Caco-2 (cell line): Measurements from ENCODE around the gene OOSP4A. TPM values are rescaled to one million over a fixed set of nuclear protein-coding genes. Genes with fewer than 3 reads are reported as not detected.
A peak's percentile ranks its signal among the peaks of the same experiment; 100 is the strongest.

Experiments
- BruUV-seq: library from RNA; stranded (reverse); fragments of 400-500 nt; replicated peaks from 2 replicates; lab custom pipeline; 2021; lab: Mats Ljungman, UMichigan
- CTCF ChIA-PET: fragments of 300-600 bp; sonication (Branson Sonifier 250); formaldehyde crosslinking; loops from one replicate; lab custom pipeline; 2022; ENCODE audit warnings: antibody characterized with exemption; lab: Charles Lee
- POLR2A ChIA-PET: fragments of 300-600 bp; sonication (Branson Sonifier 250); formaldehyde crosslinking; loops from one replicate; lab custom pipeline; 2022; ENCODE audit warnings: antibody characterized with exemption; lab: Charles Lee
- DNase-seq, 2 experiments: peaks; one replicate each; pipeline versions ENCODE4 v3.0.0 to v3.0.0-alpha.2; 2020 to 2022
- H3K27me3 ChIP-seq: replicated peaks from 2 replicates; pipeline ENCODE4 v1.6.0; 2011; ENCODE audit warnings: low read length; ENCODE audit not compliant: control insufficient read depth, insufficient read depth
- H3K36me3 ChIP-seq: 2 replicates; pipeline ENCODE4 v1.5.1; 2011; ENCODE audit warnings: low read length; ENCODE audit not compliant: control insufficient read depth, insufficient read depth
- H3K4me1 ChIP-seq: fragments of 250-450 bp; sonication (Bioruptor Pico); 2 replicates; pipeline ENCODE4 v1.5.1; 2020; ENCODE audit warnings: mild to moderate bottlenecking
- H3K4me3 ChIP-seq: 2 replicates; pipeline ENCODE4 v1.5.1; 2011; ENCODE audit warnings: low read depth, mild to moderate bottlenecking, control low read depth, low read length
- H3K9me3 ChIP-seq: fragments of 250-450 bp; sonication (Bioruptor Pico); 2 replicates; pipeline ENCODE4 v1.5.1; 2020; ENCODE audit warnings: mild to moderate bottlenecking, moderate library complexity
- H3K27ac Mint-ChIP-seq: one replicate; pipeline ENCODE4 v1.8.0; 2022; ENCODE audit warnings: mixed read lengths; ENCODE audit not compliant: unreplicated experiment
- H3K27me3 Mint-ChIP-seq: one replicate; pipeline ENCODE4 v1.8.0; 2022; ENCODE audit warnings: mixed read lengths; ENCODE audit not compliant: insufficient read depth, unreplicated experiment
- H3K36me3 Mint-ChIP-seq: one replicate; pipeline ENCODE4 v1.8.0; 2022; ENCODE audit warnings: mild to moderate bottlenecking, mixed read lengths; ENCODE audit not compliant: insufficient read depth, unreplicated experiment
- H3K4me1 Mint-ChIP-seq: one replicate; pipeline ENCODE4 v1.8.0; 2022; ENCODE audit warnings: low read depth, mixed read lengths; ENCODE audit not compliant: unreplicated experiment
- H3K4me3 Mint-ChIP-seq: one replicate; pipeline ENCODE4 v1.8.0; 2022; ENCODE audit warnings: mild to moderate bottlenecking, moderate library complexity, mixed read lengths; ENCODE audit not compliant: unreplicated experiment
- H3K9me3 Mint-ChIP-seq: one replicate; pipeline ENCODE4 v1.8.0; 2022; ENCODE audit warnings: mixed read lengths; ENCODE audit not compliant: unreplicated experiment
- intact Hi-C: fragments of 100-400 bp; cut with micrococcal nuclease; formaldehyde crosslinking; loops from one replicate; pipeline ENCODE4 v1.10.0; 2022; ENCODE audit not compliant: unreplicated experiment
- total RNA-seq: library from RNA; stranded (reverse); gene quantifications from 2 replicates; pipeline ENCODE4 v1.2.3, GENCODE V29; 2022
- TF ChIP-seq, protein P1 (sequence below), 2 experiments: fragments of 200-600 bp in 1 of 2; IDR thresholded peaks; 1 replicate in 1 of 2; 2 replicates in 1 of 2; pipeline versions ENCODE4 v1.5.1 to v1.8.0; 2011 to 2022; ENCODE audit warnings: antibody characterized with exemption in 1 of 2, control low read depth in 1 of 2, inconsistent platforms in 1 of 2, low read depth in 1 of 2, low read length in 1 of 2, mild to moderate bottlenecking in 1 of 2, moderate library complexity in 1 of 2; ENCODE audit not compliant: insufficient read depth in 1 of 2, severe bottlenecking in 1 of 2, unreplicated experiment in 1 of 2

The OOSP4A gene
- total RNA-seq, 1 experiment from 2014 or later = not detected

GRCh38 chr11:59923813-59924212 is 40.0 kb upstream of the OOSP4A start:
- no peak overlapping the region for H3K27ac Mint-ChIP-seq
- intact Hi-C loops = no loop called here
- H3K27me3 Mint-ChIP-seq = no peaks in the 10 kb centered on the region
- H3K9me3 Mint-ChIP-seq = peaks cover 34% of the 10 kb centered on the region
- no peak overlapping the region for H3K4me3 ChIP-seq
- TF ChIP-seq, protein P1, sequence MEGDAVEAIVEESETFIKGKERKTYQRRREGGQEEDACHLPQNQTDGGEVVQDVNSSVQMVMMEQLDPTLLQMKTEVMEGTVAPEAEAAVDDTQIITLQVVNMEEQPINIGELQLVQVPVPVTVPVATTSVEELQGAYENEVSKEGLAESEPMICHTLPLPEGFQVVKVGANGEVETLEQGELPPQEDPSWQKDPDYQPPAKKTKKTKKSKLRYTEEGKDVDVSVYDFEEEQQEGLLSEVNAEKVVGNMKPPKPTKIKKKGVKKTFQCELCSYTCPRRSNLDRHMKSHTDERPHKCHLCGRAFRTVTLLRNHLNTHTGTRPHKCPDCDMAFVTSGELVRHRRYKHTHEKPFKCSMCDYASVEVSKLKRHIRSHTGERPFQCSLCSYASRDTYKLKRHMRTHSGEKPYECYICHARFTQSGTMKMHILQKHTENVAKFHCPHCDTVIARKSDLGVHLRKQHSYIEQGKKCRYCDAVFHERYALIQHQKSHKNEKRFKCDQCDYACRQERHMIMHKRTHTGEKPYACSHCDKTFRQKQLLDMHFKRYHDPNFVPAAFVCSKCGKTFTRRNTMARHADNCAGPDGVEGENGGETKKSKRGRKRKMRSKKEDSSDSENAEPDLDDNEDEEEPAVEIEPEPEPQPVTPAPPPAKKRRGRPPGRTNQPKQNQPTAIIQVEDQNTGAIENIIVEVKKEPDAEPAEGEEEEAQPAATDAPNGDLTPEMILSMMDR (IDR thresholded peaks at IDR 0.05; ENCODE audit: insufficient read depth in 1 of 2, low read depth in 1 of 2, low read length in 1 of 2, severe bottlenecking in 1 of 2, unreplicated experiment in 1 of 2) = no peak
- no peaks in the 10 kb centered on the region for H3K4me1 ChIP-seq
- no peaks in the 10 kb centered on the region for H3K36me3 Mint-ChIP-seq
- H3K27me3 ChIP-seq = no peaks in the 10 kb centered on the region
- no peaks in the 10 kb centered on the region for H3K36me3 ChIP-seq
- POLR2A ChIA-PET = no interaction called here
- CTCF ChIA-PET = no interaction called here
- no peaks in the 10 kb centered on the region for H3K4me1 Mint-ChIP-seq
- BruUV-seq = no TSS peak
- peak in 1 of 2 experiments; percentile 34 for DNase-seq
- no peak overlapping the region for H3K4me3 Mint-ChIP-seq
- H3K9me3 ChIP-seq = peaks cover 13% of the 10 kb centered on the region

GRCh38 chr11:59931688-59932087 is 32.1 kb upstream of the OOSP4A start:
- CTCF ChIA-PET = no interaction called here

DNA sequence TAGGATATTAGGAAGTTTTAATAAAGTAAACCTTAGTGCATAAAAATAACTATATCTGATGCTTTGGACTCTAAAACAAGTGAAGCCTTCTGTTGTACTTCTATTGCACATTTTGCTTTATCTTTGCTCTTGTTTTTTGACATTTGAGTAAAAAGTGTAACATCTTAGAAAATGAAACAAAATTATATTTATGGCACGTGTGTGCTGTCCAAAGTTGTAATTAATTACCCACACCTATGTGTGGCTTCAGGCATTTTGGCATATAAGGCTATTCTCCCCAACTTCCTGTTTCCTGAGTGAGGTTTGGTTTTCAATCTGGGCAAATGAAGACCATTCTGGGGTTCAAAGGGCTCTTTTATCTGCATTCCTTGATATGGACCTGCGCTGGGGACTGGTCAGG is 25.7 kb upstream of the OOSP4A start, which contains the start of gene OOSP1:
OOSP1 (plus strand) TSS at position 301 of the 400 bp plus-strand sequence; CDS start at position 324, 23 bp downstream.
- intact Hi-C loops = no loop called here
- peaks cover 12% of the 10 kb centered on the region for H3K27me3 Mint-ChIP-seq
- no peak within 1 kb of the TSS for H3K4me3 Mint-ChIP-seq
- no peak for DNase-seq
- H3K4me1 Mint-ChIP-seq = no peaks in the 10 kb centered on the region
- Histone ChIP-seq H3K27me3 (no peaks in the 10 kb centered on the region), H3K36me3 (no peaks in the 10 kb centered on the region), H3K9me3 (no peaks in the 10 kb centered on the region), H3K4me1 (no peaks in the 10 kb centered on the region), H3K4me3 (no peak within 1 kb of the TSS)
- no peak within 1 kb of the TSS for H3K27ac Mint-ChIP-seq
- no TSS peak for BruUV-seq
- H3K9me3 Mint-ChIP-seq = peaks cover 11% of the 10 kb centered on the region
- ChIA-PET POLR2A (no interaction called here), CTCF (no interaction called here)
- no peaks in the 10 kb centered on the region for H3K36me3 Mint-ChIP-seq
- TF ChIP-seq, protein P1 (IDR thresholded peaks at IDR 0.05; ENCODE audit: insufficient read depth in 1 of 2, low read depth in 1 of 2, low read length in 1 of 2, severe bottlenecking in 1 of 2, unreplicated experiment in 1 of 2) = no peak

More at GRCh38 chr11:59931688-59932087, 32.1 kb upstream of the OOSP4A start:
- TF ChIP-seq, protein P1 (IDR thresholded peaks at IDR 0.05; ENCODE audit: insufficient read depth in 1 of 2, low read depth in 1 of 2, low read length in 1 of 2, severe bottlenecking in 1 of 2, unreplicated experiment in 1 of 2) = no peak
- intact Hi-C loops = no loop called here
- Histone ChIP-seq H3K36me3 (no peaks in the 10 kb centered on the region), H3K4me3 (no peak overlapping the region), H3K27me3 (no peaks in the 10 kb centered on the region), H3K4me1 (no peaks in the 10 kb centered on the region), H3K9me3 (peaks cover 12% of the 10 kb centered on the region; the same call in 1 of the 2 replicates)
- Mint-ChIP-seq H3K9me3 (peaks cover 11% of the 10 kb centered on the region), H3K4me3 (no peak overlapping the region), H3K36me3 (no peaks in the 10 kb centered on the region), H3K27me3 (no peaks in the 10 kb centered on the region), H3K27ac (no peak overlapping the region), H3K4me1 (no peaks in the 10 kb centered on the region)
- POLR2A ChIA-PET = no interaction called here
- no peak for DNase-seq
- BruUV-seq = no TSS peak
